ENCODE data around the gene TCF7.

TCF7 gene

GRCh38 chr5:134145779-134146581 is 31.5 kb downstream of the TCF7 start:
- no CpG with 5 or more reads among the region's 13 CpGs for WGBS (ENCODE audit: extremely low coverage, insufficient coverage, insufficient read length)

GRCh38 chr5:134146651-134147518 is 32.4 kb downstream of the TCF7 start:
- H3K14ac ChIP-seq (ENCODE audit: low read length): no peak overlapping the region
- no peak for DNase-seq
- H3K27ac ChIP-seq (ENCODE audit: low read depth, low read length): no peak overlapping the region
- no peak overlapping the region for H3K4me2 ChIP-seq (ENCODE audit: low read length)
- H3K4ac ChIP-seq (ENCODE audit: low read depth, low read length): no peak overlapping the region
- H3K27me3 ChIP-seq (ENCODE audit: insufficient read depth, low read length): no peaks in the 10 kb centered on the region
- H2BK12ac ChIP-seq (ENCODE audit: low read length): no peak overlapping the region
- H3K9ac ChIP-seq (ENCODE audit: low read length): no peak overlapping the region
- H3K79me2 ChIP-seq (ENCODE audit: control insufficient read depth, insufficient read depth, low read length, poor library complexity): peaks cover 4% of the 10 kb centered on the region
- no peak overlapping the region for H2AFZ ChIP-seq (ENCODE audit: insufficient read depth, low read length, poor library complexity)
- no peak overlapping the region for H4K12ac ChIP-seq (ENCODE audit: low read depth, low read length)
- H4K91ac ChIP-seq (ENCODE audit: low read depth, low read length): no peak overlapping the region
- no peak overlapping the region for H2BK5ac ChIP-seq (ENCODE audit: low read depth, low read length, poor library complexity)
- no peak overlapping the region for H3K23ac ChIP-seq (ENCODE audit: low read length)
- H3K36me3 ChIP-seq (ENCODE audit: control insufficient read depth in 1 of 2, insufficient read depth in 2 of 2, low read length in 2 of 2): peaks cover 48 to 73% of the 10 kb centered on the region in 2 experiments
- H3K9me3 ChIP-seq (ENCODE audit: insufficient read depth, low read depth, low read length): peaks cover 2% of the 10 kb centered on the region
- no CpG with 5 or more reads among the region's 4 CpGs for WGBS (ENCODE audit: extremely low coverage, insufficient coverage, insufficient read length)
- H3K4me3 ChIP-seq (ENCODE audit: low read depth, low read length): no peak overlapping the region
- H3K18ac ChIP-seq (ENCODE audit: low read length): no peak overlapping the region
- no peaks in the 10 kb centered on the region for H3K79me1 ChIP-seq (ENCODE audit: low read length)
- H3K4me1 ChIP-seq (ENCODE audit: control insufficient read depth in 1 of 2, insufficient read depth in 2 of 2, low read length in 2 of 2): peaks cover 24 to 27% of the 10 kb centered on the region in 2 experiments
- no peak overlapping the region for H4K8ac ChIP-seq (ENCODE audit: low read depth, low read length)
- H2AK5ac ChIP-seq (ENCODE audit: low read length): no peak overlapping the region
- H2BK120ac ChIP-seq (ENCODE audit: insufficient read depth, low read length, poor library complexity): no peak overlapping the region

More at GRCh38 chr5:134145779-134146581, 31.5 kb downstream of the TCF7 start:
- Histone ChIP-seq H3K36me3 (ENCODE audit: control insufficient read depth in 1 of 2, insufficient read depth in 2 of 2, low read length in 2 of 2) (peaks cover 53 to 76% of the 10 kb centered on the region in 2 experiments), H4K12ac (ENCODE audit: low read depth, low read length) (no peak overlapping the region), H3K79me1 (ENCODE audit: low read length) (no peaks in the 10 kb centered on the region), H3K4ac (ENCODE audit: low read depth, low read length) (no peak overlapping the region), H2BK120ac (ENCODE audit: insufficient read depth, low read length, poor library complexity) (no peak overlapping the region), H2AFZ (ENCODE audit: insufficient read depth, low read length, poor library complexity) (no peak overlapping the region), H3K4me2 (ENCODE audit: low read length) (no peak overlapping the region), H2BK12ac (ENCODE audit: low read length) (no peak overlapping the region), H2BK5ac (ENCODE audit: low read depth, low read length, poor library complexity) (no peak overlapping the region), H3K23ac (ENCODE audit: low read length) (no peak overlapping the region), H3K9ac (ENCODE audit: low read length) (no peak overlapping the region), H3K14ac (ENCODE audit: low read length) (no peak overlapping the region), H3K27ac (ENCODE audit: low read depth, low read length) (no peak overlapping the region), H3K4me3 (ENCODE audit: low read depth, low read length) (no peak overlapping the region), H2AK5ac (ENCODE audit: low read length) (no peak overlapping the region), H4K8ac (ENCODE audit: low read depth, low read length) (no peak overlapping the region), H3K27me3 (ENCODE audit: insufficient read depth, low read length) (no peaks in the 10 kb centered on the region), H3K79me2 (ENCODE audit: control insufficient read depth, insufficient read depth, low read length, poor library complexity) (peaks cover 4% of the 10 kb centered on the region), H3K9me3 (ENCODE audit: insufficient read depth, low read depth, low read length) (peaks cover 2% of the 10 kb centered on the region), H3K18ac (ENCODE audit: low read length) (no peak overlapping the region), H4K91ac (ENCODE audit: low read depth, low read length) (no peak overlapping the region), H3K4me1 (ENCODE audit: control insufficient read depth in 1 of 2, insufficient read depth in 2 of 2, low read length in 2 of 2) (peaks cover 24 to 28% of the 10 kb centered on the region in 2 experiments)
- peak; percentile 86 to 97 for DNase-seq

- Histone ChIP-seq H3K79me2 (ENCODE audit: control insufficient read depth, insufficient read depth, low read length, poor library complexity) (peaks cover 3% of the 10 kb centered on the region), H3K23ac (ENCODE audit: low read length) (no peak overlapping the region), H4K8ac (ENCODE audit: low read depth, low read length) (no peak overlapping the region), H4K12ac (ENCODE audit: low read depth, low read length) (no peak overlapping the region), H3K27me3 (ENCODE audit: insufficient read depth, low read length) (no peaks in the 10 kb centered on the region), H3K14ac (ENCODE audit: low read length) (no peak overlapping the region), H3K18ac (ENCODE audit: low read length) (no peak overlapping the region), H3K27ac (ENCODE audit: low read depth, low read length) (no peak overlapping the region), H2BK5ac (ENCODE audit: low read depth, low read length, poor library complexity) (no peak overlapping the region), H2BK12ac (ENCODE audit: low read length) (no peak overlapping the region), H3K4me2 (ENCODE audit: low read length) (no peak overlapping the region), H2AK5ac (ENCODE audit: low read length) (no peak overlapping the region), H3K79me1 (ENCODE audit: low read length) (no peaks in the 10 kb centered on the region), H3K36me3 (ENCODE audit: control insufficient read depth in 1 of 2, insufficient read depth in 2 of 2, low read length in 2 of 2) (peaks cover 39 to 71% of the 10 kb centered on the region in 2 experiments), H3K9me3 (ENCODE audit: insufficient read depth, low read depth, low read length) (no peaks in the 10 kb centered on the region), H3K4me3 (ENCODE audit: low read depth, low read length) (no peak overlapping the region), H2AFZ (ENCODE audit: insufficient read depth, low read length, poor library complexity) (no peak overlapping the region), H2BK120ac (ENCODE audit: insufficient read depth, low read length, poor library complexity) (no peak overlapping the region), H4K91ac (ENCODE audit: low read depth, low read length) (no peak overlapping the region), H3K4me1 (ENCODE audit: control insufficient read depth in 1 of 2, insufficient read depth in 2 of 2, low read length in 2 of 2) (peaks cover 18 to 19% of the 10 kb centered on the region in 2 experiments), H3K9ac (ENCODE audit: low read length) (no peak overlapping the region), H3K4ac (ENCODE audit: low read depth, low read length) (no peak overlapping the region)
- no CpG with 5 or more reads among the region's 2 CpGs for WGBS (ENCODE audit: extremely low coverage, insufficient coverage, insufficient read length)
- no peak for DNase-seq
These were observed 33.8 kb downstream of the TCF7 start for GRCh38 chr5:134148316-134148715.

- Histone ChIP-seq H3K23ac (ENCODE audit: low read length) (no peak overlapping the region), H2BK12ac (ENCODE audit: low read length) (no peak overlapping the region), H3K4me3 (ENCODE audit: low read depth, low read length) (no peak overlapping the region), H3K18ac (ENCODE audit: low read length) (no peak overlapping the region), H3K27ac (ENCODE audit: low read depth, low read length) (no peak overlapping the region), H3K36me3 (ENCODE audit: control insufficient read depth in 1 of 2, insufficient read depth in 2 of 2, low read length in 2 of 2) (peaks cover 33 to 68% of the 10 kb centered on the region in 2 experiments), H3K79me2 (ENCODE audit: control insufficient read depth, insufficient read depth, low read length, poor library complexity) (peaks cover 3% of the 10 kb centered on the region), H2BK120ac (ENCODE audit: insufficient read depth, low read length, poor library complexity) (no peak overlapping the region), H4K12ac (ENCODE audit: low read depth, low read length) (no peak overlapping the region), H3K9me3 (ENCODE audit: insufficient read depth, low read depth, low read length) (no peaks in the 10 kb centered on the region), H3K4me2 (ENCODE audit: low read length) (no peak overlapping the region), H3K79me1 (ENCODE audit: low read length) (no peaks in the 10 kb centered on the region), H3K9ac (ENCODE audit: low read length) (no peak overlapping the region), H3K27me3 (ENCODE audit: insufficient read depth, low read length) (no peaks in the 10 kb centered on the region), H3K4me1 (ENCODE audit: control insufficient read depth in 1 of 2, insufficient read depth in 2 of 2, low read length in 2 of 2) (peaks cover 11 to 12% of the 10 kb centered on the region in 2 experiments), H4K91ac (ENCODE audit: low read depth, low read length) (no peak overlapping the region), H4K8ac (ENCODE audit: low read depth, low read length) (no peak overlapping the region), H2BK5ac (ENCODE audit: low read depth, low read length, poor library complexity) (no peak overlapping the region), H3K14ac (ENCODE audit: low read length) (no peak overlapping the region), H3K4ac (ENCODE audit: low read depth, low read length) (no peak overlapping the region), H2AFZ (ENCODE audit: insufficient read depth, low read length, poor library complexity) (no peak overlapping the region), H2AK5ac (ENCODE audit: low read length) (no peak overlapping the region)
- DNase-seq: no peak
- no CpG with 5 or more reads among the region's 6 CpGs for WGBS (ENCODE audit: extremely low coverage, insufficient coverage, insufficient read length)
These were observed 34.6 kb downstream of the TCF7 start for GRCh38 chr5:134148986-134149539.

All from trophoblast cell (in vitro differentiated cells and primary cell).